HCT116 (cell line): ENCODE measurements around the gene KHNYN. TPM values are rescaled to one million over a fixed set of nuclear protein-coding genes. Genes with fewer than 3 reads are reported as not detected.

Source experiments
- ATAC-seq: fragments of 200-7000 bp; cut with Tn5 transposase; 2 replicates; pipeline ENCODE4 v1.9.1; 2020; ENCODE audit warnings: mild to moderate bottlenecking, moderate library complexity
- BruUV-seq: library from RNA; stranded (reverse); fragments of 400-500 nt; replicated peaks from 2 replicates; lab custom pipeline; 2021; lab: Mats Ljungman, UMichigan
- CTCF ChIA-PET: fragments of 300-600 bp; sonication (Branson Sonifier 250); formaldehyde crosslinking; loops from one replicate; lab custom pipeline; 2021; ENCODE audit warnings: antibody characterized with exemption; lab: Charles Lee
- POLR2A ChIA-PET: fragments of 300-600, 350-600 bp; sonication (Branson Sonifier 250); formaldehyde crosslinking; loops from one replicate; lab custom pipeline; 2021; ENCODE audit warnings: antibody characterized with exemption; lab: Charles Lee
- RAD21 ChIA-PET, 2 experiments: fragments of 300-600 bp; sonication (Branson Sonifier 250); formaldehyde crosslinking; loops; one replicate each; lab custom pipeline; 2023; ENCODE audit warnings: low total read pairs in 2 of 2; ENCODE audit not compliant: uncharacterized antibody in 2 of 2, unreplicated experiment in 2 of 2, low non-redundant PET in 1 of 2; lab: Charles Lee
- DNase-seq: peaks from one replicate; pipeline ENCODE4 v3.0.0-alpha.2; 2010; ENCODE audit warnings: low read depth, low spot score
- H2AFZ ChIP-seq: fragments of 200-600 bp; shearing (Covaris generic), sonication (generic); 2 replicates; pipeline ENCODE4 v1.6.1; 2017; ENCODE audit warnings: low read depth, mixed run types, mixed read lengths, antibody characterized with exemption, low read length; ENCODE audit not compliant: poor library complexity, severe bottlenecking
- H3K27ac ChIP-seq: 2 replicates; pipeline ENCODE4 v1.5.1; 2012; ENCODE audit warnings: low read depth, low read length
- H3K27me3 ChIP-seq: fragments of 200-600 bp; sonication (generic); 2 replicates; pipeline ENCODE4 v1.6.1; 2016; ENCODE audit warnings: mixed run types, low read length, mixed read lengths; ENCODE audit not compliant: insufficient read depth
- H3K36me3 ChIP-seq, 2 experiments: fragments of 200-500 bp in 1 of 2; fragments of 200-600 bp in 1 of 2; sonication (Bioruptor generic) in 1 of 2; sonication (generic) in 1 of 2; 2 replicates each; pipeline versions ENCODE4 v1.5.1 to v1.6.1; 2014 to 2016; ENCODE audit warnings: low read length in 2 of 2, inconsistent platforms in 1 of 2, mixed read lengths in 1 of 2, mixed run types in 1 of 2; ENCODE audit not compliant: insufficient read depth in 2 of 2, control insufficient read depth in 1 of 2
- H3K4me1 ChIP-seq, 2 experiments: fragments of 200-600 bp in 1 of 2; sonication (generic) in 1 of 2; 2 replicates each; pipeline versions ENCODE4 v1.5.1 to v1.6.1; 2012 to 2017; ENCODE audit warnings: low read length in 2 of 2, inconsistent platforms in 1 of 2, mild to moderate bottlenecking in 1 of 2, mixed read lengths in 1 of 2, mixed run types in 1 of 2, moderate library complexity in 1 of 2; ENCODE audit not compliant: insufficient read depth in 2 of 2, control insufficient read depth in 1 of 2
- H3K4me2 ChIP-seq: fragments of 200-600 bp; sonication (generic); 2 replicates; pipeline ENCODE4 v1.6.1; 2017; ENCODE audit warnings: mixed run types, low read length, mixed read lengths
- H3K4me3 ChIP-seq, 2 experiments: fragments of 200-600 bp in 1 of 2; sonication (generic) in 1 of 2; replicated peaks in 1 of 2; 2 replicates each; pipeline ENCODE4 v1.5.1; 2011 to 2016; ENCODE audit warnings: low read length in 2 of 2, control low read depth in 1 of 2, low read depth in 1 of 2, mild to moderate bottlenecking in 1 of 2, mixed read lengths in 1 of 2, mixed run types in 1 of 2
- H3K79me2 ChIP-seq: fragments of 200-600 bp; sonication (generic); 2 replicates; pipeline ENCODE4 v1.6.1; 2017; ENCODE audit warnings: mild to moderate bottlenecking, mixed run types, low read length, moderate library complexity, mixed read lengths; ENCODE audit not compliant: insufficient read depth
- H3K9ac ChIP-seq: fragments of 200-600 bp; sonication (generic); 2 replicates; pipeline ENCODE4 v1.6.1; 2016; ENCODE audit warnings: low read length, mixed read lengths
- H3K9me2 ChIP-seq: fragments of 200-600 bp; sonication (generic), shearing (Covaris generic); 2 replicates; pipeline ENCODE4 v1.6.1; 2017; ENCODE audit warnings: mixed run types, mild to moderate bottlenecking, moderate library complexity; ENCODE audit not compliant: insufficient read depth
- H3K9me3 ChIP-seq, 2 experiments: fragments of 200-500 bp in 1 of 2; fragments of 200-600 bp in 1 of 2; sonication (Bioruptor generic) in 1 of 2; sonication (generic) in 1 of 2; 2 replicates each; pipeline ENCODE4 v1.6.1; 2014 to 2017; ENCODE audit warnings: low read length in 2 of 2, mixed read lengths in 2 of 2, inconsistent platforms in 1 of 2, low read depth in 1 of 2, mild to moderate bottlenecking in 1 of 2, mixed run types in 1 of 2, moderate library complexity in 1 of 2; ENCODE audit not compliant: control insufficient read depth in 1 of 2, insufficient read depth in 1 of 2
- H4K20me1 ChIP-seq: fragments of 200-600 bp; sonication (generic), shearing (Covaris generic); 2 replicates; pipeline ENCODE4 v1.6.1; 2017; ENCODE audit warnings: mixed run types, mild to moderate bottlenecking, moderate library complexity; ENCODE audit not compliant: insufficient read depth
- CBX3 ChIP-seq: IDR thresholded peaks from 2 replicates; pipeline ENCODE4 v1.6.1; 2012; ENCODE audit warnings: low read depth
- EGR1 ChIP-seq: IDR thresholded peaks from 2 replicates; pipeline ENCODE4 v1.6.1; 2012; ENCODE audit warnings: low read depth
- EZH2 ChIP-seq: fragments of 200-600 bp; sonication (generic); IDR thresholded peaks from 2 replicates; pipeline ENCODE4 v1.6.1; 2017; ENCODE audit warnings: antibody characterized with exemption, mixed run types
- JUND ChIP-seq: IDR thresholded peaks from 2 replicates; pipeline ENCODE4 v1.6.1; 2012
- POLR2AphosphoS5 ChIP-seq: IDR thresholded peaks from 2 replicates; pipeline ENCODE4 v1.6.1; 2011; ENCODE audit warnings: mild to moderate bottlenecking, low read depth, low read length, moderate library complexity
- RAD21 ChIP-seq: IDR thresholded peaks from 2 replicates; pipeline ENCODE4 v1.6.1; 2012; ENCODE audit warnings: low read depth, mild to moderate bottlenecking
- SIN3A ChIP-seq: IDR thresholded peaks from 2 replicates; pipeline ENCODE4 v1.6.1; 2012; ENCODE audit warnings: low read depth
- SP1 ChIP-seq: IDR thresholded peaks from 2 replicates; pipeline ENCODE4 v1.6.1; 2012; ENCODE audit warnings: low read depth
- TCF7L2 ChIP-seq: IDR thresholded peaks from 2 replicates; pipeline ENCODE4 v1.7.0; 2011; ENCODE audit warnings: borderline replicate concordance, inconsistent platforms; ENCODE audit not compliant: insufficient read depth, insufficient read length; ENCODE audit errors: extremely low read depth
- YY1 ChIP-seq: IDR thresholded peaks from 2 replicates; pipeline ENCODE4 v1.6.1; 2011; ENCODE audit warnings: low read length, low read depth, moderate library complexity, mild to moderate bottlenecking; ENCODE audit not compliant: insufficient replicate concordance; ENCODE audit errors: extremely low read depth
- ZFX ChIP-seq: fragments of 450-650 bp; IDR thresholded peaks from 2 replicates; pipeline ENCODE4 v1.6.1; 2017
- intact Hi-C: fragments of 100-400 bp; cut with micrococcal nuclease; formaldehyde crosslinking; loops from 2 replicates; pipeline ENCODE4 v1.10.0; 2022
- total RNA-seq: library from RNA; stranded (reverse); gene quantifications from one replicate; pipeline ENCODE4 v1.2.1, GENCODE V29; 2021; ENCODE audit not compliant: unreplicated experiment
- TF ChIP-seq, protein P1 (sequence below): IDR thresholded peaks from 2 replicates; pipeline ENCODE4 v1.6.1; 2012
- TF ChIP-seq, protein P2 (sequence below), 3 experiments: fragments of 200-600 bp in 1 of 3; sonication (generic) in 1 of 3; IDR thresholded peaks in 2 of 3; conservative IDR thresholded peaks in 1 of 3; 2 replicates each; pipeline ENCODE4 v1.5.1; 2012 to 2017; ENCODE audit warnings: low read depth in 2 of 3, low read length in 2 of 3, antibody characterized with exemption in 1 of 3, borderline replicate concordance in 1 of 3, control low read depth in 1 of 3, mild to moderate bottlenecking in 1 of 3, mixed read lengths in 1 of 3, mixed run types in 1 of 3, moderate library complexity in 1 of 3; ENCODE audit not compliant: insufficient read depth in 1 of 3
- TF ChIP-seq, protein P3 (sequence below): IDR thresholded peaks from 2 replicates; pipeline ENCODE4 v1.6.1; 2011; ENCODE audit warnings: mild to moderate bottlenecking, low read length, moderate library complexity; ENCODE audit not compliant: insufficient replicate concordance; ENCODE audit errors: extremely low read depth

KHNYN gene
- total RNA-seq, 1 experiment from 2014 or later, result 50.1 TPM

DNA sequence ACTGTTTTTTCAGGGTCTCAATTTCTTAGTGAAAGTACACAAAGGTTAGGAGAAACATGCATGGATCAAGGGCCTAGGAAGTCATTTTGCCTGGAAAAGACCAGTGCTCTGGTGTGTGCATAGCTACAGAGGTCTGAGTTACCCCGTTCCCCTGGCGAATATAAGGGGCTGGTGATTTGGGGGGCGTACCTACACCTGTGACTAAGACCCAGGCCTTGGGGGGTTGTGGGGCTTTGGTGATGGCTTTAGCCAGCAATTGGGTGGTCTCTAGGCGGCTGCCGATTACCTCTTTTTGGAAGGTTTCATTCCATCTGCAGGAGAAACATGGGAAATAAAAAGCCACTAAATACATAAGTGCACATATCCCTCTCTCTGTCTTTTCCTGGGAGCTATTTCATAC is 11.7 kb downstream of the KHNYN start:
- CTCF ChIA-PET, result interaction anchor here (1.1 to 3.6 kb wide), 7 partner anchors 10 to 199 kb away, joined by 4 to 42 read pairs (median 9); partner anchors contain the start of genes CBLN3, CIDEB, KHNYN and TINF2
- Histone ChIP-seq H3K4me1 (peaks cover 5 to 17% of the 10 kb centered on the region in 2 experiments; a peak in 3 of 4 replicates), H3K27ac (peak overlapping the region; percentile 96), H3K9me3 (no peaks in the 10 kb centered on the region), H3K4me3 (peak overlapping the region; percentile 76 to 94), H3K36me3 (peaks cover 12 to 29% of the 10 kb centered on the region in 2 experiments; a peak in 3 of 4 replicates), H3K79me2 (peaks cover 26% of the 10 kb centered on the region), H4K20me1 (no peaks in the 10 kb centered on the region), H3K27me3 (no peaks in the 10 kb centered on the region), H3K9ac (peak overlapping the region; percentile 88), H3K9me2 (no peaks in the 10 kb centered on the region), H3K4me2 (peak overlapping the region; percentile 94), H2AFZ (no peak overlapping the region)
- no peak for TF ChIP-seq TCF7L2
- TF ChIP-seq SIN3A, result no peak
- TF ChIP-seq SP1, result no peak
- TF ChIP-seq, protein P1, sequence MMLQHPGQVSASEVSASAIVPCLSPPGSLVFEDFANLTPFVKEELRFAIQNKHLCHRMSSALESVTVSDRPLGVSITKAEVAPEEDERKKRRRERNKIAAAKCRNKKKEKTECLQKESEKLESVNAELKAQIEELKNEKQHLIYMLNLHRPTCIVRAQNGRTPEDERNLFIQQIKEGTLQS, result no peak
- TF ChIP-seq POLR2AphosphoS5, result no peak
- no peak for TF ChIP-seq CBX3
- TF ChIP-seq, protein P2, sequence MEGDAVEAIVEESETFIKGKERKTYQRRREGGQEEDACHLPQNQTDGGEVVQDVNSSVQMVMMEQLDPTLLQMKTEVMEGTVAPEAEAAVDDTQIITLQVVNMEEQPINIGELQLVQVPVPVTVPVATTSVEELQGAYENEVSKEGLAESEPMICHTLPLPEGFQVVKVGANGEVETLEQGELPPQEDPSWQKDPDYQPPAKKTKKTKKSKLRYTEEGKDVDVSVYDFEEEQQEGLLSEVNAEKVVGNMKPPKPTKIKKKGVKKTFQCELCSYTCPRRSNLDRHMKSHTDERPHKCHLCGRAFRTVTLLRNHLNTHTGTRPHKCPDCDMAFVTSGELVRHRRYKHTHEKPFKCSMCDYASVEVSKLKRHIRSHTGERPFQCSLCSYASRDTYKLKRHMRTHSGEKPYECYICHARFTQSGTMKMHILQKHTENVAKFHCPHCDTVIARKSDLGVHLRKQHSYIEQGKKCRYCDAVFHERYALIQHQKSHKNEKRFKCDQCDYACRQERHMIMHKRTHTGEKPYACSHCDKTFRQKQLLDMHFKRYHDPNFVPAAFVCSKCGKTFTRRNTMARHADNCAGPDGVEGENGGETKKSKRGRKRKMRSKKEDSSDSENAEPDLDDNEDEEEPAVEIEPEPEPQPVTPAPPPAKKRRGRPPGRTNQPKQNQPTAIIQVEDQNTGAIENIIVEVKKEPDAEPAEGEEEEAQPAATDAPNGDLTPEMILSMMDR (IDR thresholded peaks at IDR 0.05 in 2 of 3, conservative IDR thresholded peaks at IDR 0.05 in 1 of 3; ENCODE audit: borderline replicate concordance in 1 of 3, insufficient read depth in 1 of 3, low read depth in 2 of 3, low read length in 2 of 3), result no peak
- no peak for TF ChIP-seq ZFX
- no peak for TF ChIP-seq JUND
- no peak for TF ChIP-seq EZH2
- no peak for TF ChIP-seq YY1
- TF ChIP-seq RAD21, result no peak
- no peak for TF ChIP-seq EGR1
- TF ChIP-seq, protein P3, sequence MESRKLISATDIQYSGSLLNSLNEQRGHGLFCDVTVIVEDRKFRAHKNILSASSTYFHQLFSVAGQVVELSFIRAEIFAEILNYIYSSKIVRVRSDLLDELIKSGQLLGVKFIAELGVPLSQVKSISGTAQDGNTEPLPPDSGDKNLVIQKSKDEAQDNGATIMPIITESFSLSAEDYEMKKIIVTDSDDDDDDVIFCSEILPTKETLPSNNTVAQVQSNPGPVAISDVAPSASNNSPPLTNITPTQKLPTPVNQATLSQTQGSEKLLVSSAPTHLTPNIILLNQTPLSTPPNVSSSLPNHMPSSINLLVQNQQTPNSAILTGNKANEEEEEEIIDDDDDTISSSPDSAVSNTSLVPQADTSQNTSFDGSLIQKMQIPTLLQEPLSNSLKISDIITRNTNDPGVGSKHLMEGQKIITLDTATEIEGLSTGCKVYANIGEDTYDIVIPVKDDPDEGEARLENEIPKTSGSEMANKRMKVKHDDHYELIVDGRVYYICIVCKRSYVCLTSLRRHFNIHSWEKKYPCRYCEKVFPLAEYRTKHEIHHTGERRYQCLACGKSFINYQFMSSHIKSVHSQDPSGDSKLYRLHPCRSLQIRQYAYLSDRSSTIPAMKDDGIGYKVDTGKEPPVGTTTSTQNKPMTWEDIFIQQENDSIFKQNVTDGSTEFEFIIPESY, result no peak
- no TSS peak for BruUV-seq
- RAD21 ChIA-PET, result interaction anchor here in 1 of 2 experiments (1.0 kb wide), 1 partner anchor 10 kb away, joined by 3 read pairs; no protein-coding TSS in a partner anchor
- intact Hi-C loops, result no loop called here
- POLR2A ChIA-PET, result interaction anchor here (1.3 to 3.2 kb wide), 2 partner anchors 11 to 76 kb away, joined by 6 to 31 read pairs; partner anchors contain the start of genes CBLN3 and KHNYN
- ATAC-seq (no peak), DNase-seq (no peak)
